SJSA1 (cell line): ENCODE results near the gene PUM1. TPM values are rescaled to one million over a fixed set of nuclear protein-coding genes. Genes with fewer than 3 reads are reported as not detected.

Experiments used
- DNase-seq, 2 experiments: peaks; one replicate each; pipeline ENCODE4 v3.0.0-alpha.2; 2015 to 2020; ENCODE audit warnings: low spot score in 2 of 2, low read depth in 1 of 2
- H3K27ac ChIP-seq: fragments of 250-450 bp; sonication (Bioruptor Pico); 2 replicates; pipeline ENCODE4 v1.5.1; 2020; ENCODE audit warnings: mild to moderate bottlenecking, moderate library complexity
- H3K27me3 ChIP-seq: fragments of 250-450 bp; sonication (Bioruptor Pico); replicated peaks from 2 replicates; pipeline ENCODE4 v1.5.1; 2020; ENCODE audit warnings: mild to moderate bottlenecking, moderate library complexity
- H3K36me3 ChIP-seq: fragments of 250-450 bp; sonication (Bioruptor Pico); 2 replicates; pipeline ENCODE4 v1.5.1; 2020; ENCODE audit warnings: mild to moderate bottlenecking
- H3K4me1 ChIP-seq: fragments of 250-450 bp; sonication (Bioruptor Pico); replicated peaks from 2 replicates; pipeline ENCODE4 v1.6.1; 2021; ENCODE audit warnings: mild to moderate bottlenecking
- H3K4me3 ChIP-seq: fragments of 250-450 bp; sonication (Bioruptor Pico); 2 replicates; pipeline ENCODE4 v1.5.1; 2020; ENCODE audit warnings: mild to moderate bottlenecking
- H3K9me3 ChIP-seq: fragments of 250-450 bp; sonication (Bioruptor Pico); replicated peaks from 2 replicates; pipeline ENCODE4 v1.5.1; 2020; ENCODE audit warnings: mild to moderate bottlenecking
- total RNA-seq: library from RNA; depleted of rRNA; stranded (reverse); fragments of >200 nt; shearing (Covaris generic); gene quantifications from 2 replicates; pipeline ENCODE4 v1.2.3, GENCODE V29; 2014; rRNA removed

The PUM1 gene, protein sequence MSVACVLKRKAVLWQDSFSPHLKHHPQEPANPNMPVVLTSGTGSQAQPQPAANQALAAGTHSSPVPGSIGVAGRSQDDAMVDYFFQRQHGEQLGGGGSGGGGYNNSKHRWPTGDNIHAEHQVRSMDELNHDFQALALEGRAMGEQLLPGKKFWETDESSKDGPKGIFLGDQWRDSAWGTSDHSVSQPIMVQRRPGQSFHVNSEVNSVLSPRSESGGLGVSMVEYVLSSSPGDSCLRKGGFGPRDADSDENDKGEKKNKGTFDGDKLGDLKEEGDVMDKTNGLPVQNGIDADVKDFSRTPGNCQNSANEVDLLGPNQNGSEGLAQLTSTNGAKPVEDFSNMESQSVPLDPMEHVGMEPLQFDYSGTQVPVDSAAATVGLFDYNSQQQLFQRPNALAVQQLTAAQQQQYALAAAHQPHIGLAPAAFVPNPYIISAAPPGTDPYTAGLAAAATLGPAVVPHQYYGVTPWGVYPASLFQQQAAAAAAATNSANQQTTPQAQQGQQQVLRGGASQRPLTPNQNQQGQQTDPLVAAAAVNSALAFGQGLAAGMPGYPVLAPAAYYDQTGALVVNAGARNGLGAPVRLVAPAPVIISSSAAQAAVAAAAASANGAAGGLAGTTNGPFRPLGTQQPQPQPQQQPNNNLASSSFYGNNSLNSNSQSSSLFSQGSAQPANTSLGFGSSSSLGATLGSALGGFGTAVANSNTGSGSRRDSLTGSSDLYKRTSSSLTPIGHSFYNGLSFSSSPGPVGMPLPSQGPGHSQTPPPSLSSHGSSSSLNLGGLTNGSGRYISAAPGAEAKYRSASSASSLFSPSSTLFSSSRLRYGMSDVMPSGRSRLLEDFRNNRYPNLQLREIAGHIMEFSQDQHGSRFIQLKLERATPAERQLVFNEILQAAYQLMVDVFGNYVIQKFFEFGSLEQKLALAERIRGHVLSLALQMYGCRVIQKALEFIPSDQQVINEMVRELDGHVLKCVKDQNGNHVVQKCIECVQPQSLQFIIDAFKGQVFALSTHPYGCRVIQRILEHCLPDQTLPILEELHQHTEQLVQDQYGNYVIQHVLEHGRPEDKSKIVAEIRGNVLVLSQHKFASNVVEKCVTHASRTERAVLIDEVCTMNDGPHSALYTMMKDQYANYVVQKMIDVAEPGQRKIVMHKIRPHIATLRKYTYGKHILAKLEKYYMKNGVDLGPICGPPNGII
- 23.0 and 36.6 TPM in 2 replicates for total RNA-seq

- DNase-seq = peak; percentile 97 to 98
- Histone ChIP-seq H3K4me3 (peak within 1 kb of the TSS; percentile 66), H3K9me3 (no peaks in the 10 kb centered on the region), H3K4me1 (peaks cover 14% of the 10 kb centered on the region; the same call in 1 of the 2 replicates), H3K27ac (peak within 1 kb of the TSS; percentile 86), H3K36me3 (peaks cover 10% of the 10 kb centered on the region), H3K27me3 (no peaks in the 10 kb centered on the region)
Observed at GRCh38 chr1:31065310-31066217, at the start of gene PUM1. Gene PUM1, minus strand, starts transcription at chr1:31065717. Its CDS starts 6,151 bp downstream, at chr1:31059566.

DNA sequence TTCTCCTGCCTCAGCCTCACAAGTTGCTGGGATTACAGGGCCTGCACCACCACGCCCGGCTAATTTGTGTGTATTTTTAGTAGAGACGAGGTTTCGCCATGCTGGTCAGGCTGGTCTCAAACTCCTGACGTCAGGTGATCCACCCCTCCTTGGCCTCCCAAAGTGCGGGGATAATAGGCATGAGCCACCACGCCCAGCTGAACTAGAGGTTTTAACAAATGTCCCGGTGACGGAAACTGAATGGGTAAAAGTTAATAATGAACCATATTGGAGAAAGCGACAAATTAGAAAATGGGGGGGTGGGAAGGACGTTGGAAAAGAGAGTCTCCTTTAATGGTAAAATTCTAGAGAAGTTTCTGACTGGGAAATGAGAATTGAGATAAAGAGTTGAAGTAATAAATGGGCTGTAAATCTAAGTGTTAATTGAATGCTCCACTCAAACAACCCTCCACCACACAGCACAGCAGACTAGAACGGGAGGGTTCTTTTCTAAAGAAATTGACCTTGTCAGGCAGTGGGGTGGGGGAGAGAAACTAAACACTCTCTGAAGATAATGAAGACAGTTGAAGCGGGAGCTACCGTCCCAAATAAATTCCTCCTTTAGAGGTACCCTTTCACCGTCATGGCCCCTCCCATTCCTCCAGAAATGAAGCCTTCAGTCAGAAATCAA lies 46.9 kb upstream of the PUM1 start:
- Histone ChIP-seq H3K4me3 (no peak overlapping the region), H3K36me3 (no peaks in the 10 kb centered on the region), H3K27me3 (no peaks in the 10 kb centered on the region), H3K27ac (no peak overlapping the region), H3K9me3 (no peaks in the 10 kb centered on the region), H3K4me1 (no peaks in the 10 kb centered on the region)
- no peak for DNase-seq

- DNase-seq = no peak
Observed at GRCh38 chr1:31111290-31111951, 45.9 kb upstream of the PUM1 start.

DNA sequence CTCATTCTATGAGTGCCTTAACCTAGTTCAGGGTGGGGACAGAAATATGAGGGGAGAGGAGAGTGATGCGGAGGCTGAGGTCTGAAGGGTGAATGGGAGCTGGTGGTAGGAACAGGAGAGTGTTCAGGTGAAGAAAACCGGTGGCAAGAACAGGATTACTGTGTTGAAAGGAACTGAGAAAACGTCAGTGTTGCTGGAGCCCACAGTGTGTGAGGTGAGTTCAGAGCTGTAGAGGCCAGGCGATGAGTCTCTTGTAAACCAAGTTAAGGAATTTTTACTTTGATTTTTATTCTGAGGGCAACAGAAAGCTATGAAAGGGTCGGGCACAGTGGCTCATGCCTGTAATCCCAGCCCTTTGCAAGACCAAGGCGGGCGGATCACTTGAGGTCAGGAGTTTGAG lies 45.3 kb upstream of the PUM1 start:
- no peaks in the 10 kb centered on the region for H3K36me3 ChIP-seq
- no peaks in the 10 kb centered on the region for H3K4me1 ChIP-seq
- no peaks in the 10 kb centered on the region for H3K27me3 ChIP-seq
- no peak for DNase-seq
- no peaks in the 10 kb centered on the region for H3K9me3 ChIP-seq
- no peak overlapping the region for H3K4me3 ChIP-seq
- H3K27ac ChIP-seq = no peak overlapping the region

More at GRCh38 chr1:31111290-31111951, 45.9 kb upstream of the PUM1 start:
- Histone ChIP-seq H3K27me3 (no peaks in the 10 kb centered on the region), H3K27ac (no peak overlapping the region), H3K36me3 (no peaks in the 10 kb centered on the region), H3K9me3 (no peaks in the 10 kb centered on the region), H3K4me1 (no peaks in the 10 kb centered on the region), H3K4me3 (no peak overlapping the region)

DNA sequence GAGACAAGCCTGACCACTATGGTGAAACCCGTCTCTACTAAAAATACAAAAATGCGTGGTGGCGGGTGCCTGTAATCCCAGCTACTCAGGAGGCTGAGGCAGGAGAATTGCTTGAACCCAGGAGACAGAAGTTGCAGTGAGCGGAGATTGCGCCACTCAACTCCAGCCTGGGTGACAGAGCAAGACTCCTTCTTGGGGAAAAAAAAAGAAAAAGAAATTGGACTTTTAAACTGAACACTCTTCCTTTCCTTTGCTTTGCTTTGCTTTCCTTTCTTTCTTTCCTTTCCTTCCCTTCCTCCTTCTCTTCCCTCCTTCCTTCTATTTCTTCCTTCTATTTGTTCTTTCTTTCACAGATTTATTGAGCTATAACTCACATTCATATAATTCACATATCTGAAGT lies 43.3 kb upstream of the PUM1 start:
- H3K36me3 ChIP-seq = no peaks in the 10 kb centered on the region
- no peak overlapping the region for H3K4me3 ChIP-seq
- no peaks in the 10 kb centered on the region for H3K9me3 ChIP-seq
- no peak for DNase-seq
- H3K27ac ChIP-seq = no peak overlapping the region
- no peaks in the 10 kb centered on the region for H3K4me1 ChIP-seq
- no peaks in the 10 kb centered on the region for H3K27me3 ChIP-seq

DNA sequence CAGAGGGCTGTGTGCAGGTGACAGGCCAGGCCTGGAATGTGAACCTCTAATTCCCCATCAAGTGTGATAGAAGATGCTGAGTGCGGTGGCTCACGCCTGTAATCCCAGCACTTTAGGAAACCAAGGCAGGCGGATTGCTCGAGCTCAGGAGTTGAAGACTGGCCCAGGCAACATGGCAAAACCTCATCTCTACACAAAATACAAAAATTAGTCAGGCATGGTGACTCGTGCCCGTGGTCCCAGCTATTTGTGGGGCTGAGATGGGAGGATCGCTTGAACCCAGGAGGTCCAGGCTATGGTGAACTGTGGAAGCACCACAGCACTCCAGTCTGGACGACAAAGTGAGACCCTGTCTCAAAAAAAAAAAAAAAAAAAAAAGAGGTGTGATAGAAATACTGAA lies 40.1 kb upstream of the PUM1 start:
- H3K27ac ChIP-seq = no peak overlapping the region
- DNase-seq = no peak
- H3K27me3 ChIP-seq = no peaks in the 10 kb centered on the region
- H3K4me3 ChIP-seq = no peak overlapping the region
- no peaks in the 10 kb centered on the region for H3K9me3 ChIP-seq
- peaks cover 7% of the 10 kb centered on the region for H3K4me1 ChIP-seq
- no peaks in the 10 kb centered on the region for H3K36me3 ChIP-seq

GRCh38 chr1:31102501-31102950 lies 37.0 kb upstream of the PUM1 start:
- Histone ChIP-seq H3K9me3 (no peaks in the 10 kb centered on the region), H3K36me3 (no peaks in the 10 kb centered on the region), H3K4me3 (no peak overlapping the region), H3K27ac (no peak overlapping the region), H3K4me1 (peaks cover 9% of the 10 kb centered on the region), H3K27me3 (no peaks in the 10 kb centered on the region)
- no peak for DNase-seq

DNA sequence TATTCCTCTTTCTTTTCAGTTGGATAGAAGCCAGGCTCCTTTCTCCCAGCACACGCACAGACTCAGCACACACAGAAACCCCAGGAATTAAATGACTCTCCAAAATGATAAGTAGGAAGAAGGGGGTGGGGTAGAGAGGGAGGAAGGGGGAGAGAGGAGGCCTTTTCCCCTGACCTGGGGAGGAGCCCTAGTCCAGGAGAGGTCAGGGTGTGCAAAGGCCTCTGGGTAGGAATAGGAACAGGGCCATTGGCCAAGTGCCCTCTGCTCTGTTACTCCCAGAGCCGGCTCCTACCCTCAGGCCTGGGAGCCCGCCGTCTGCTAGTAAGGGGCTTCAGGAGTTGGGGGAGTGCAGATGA lies 35.6 kb upstream of the PUM1 start:
- DNase-seq = peak; percentile 44 to 71
- peaks cover 9% of the 10 kb centered on the region for H3K4me1 ChIP-seq
- no peaks in the 10 kb centered on the region for H3K27me3 ChIP-seq
- H3K27ac ChIP-seq = no peak overlapping the region
- no peaks in the 10 kb centered on the region for H3K9me3 ChIP-seq
- H3K36me3 ChIP-seq = no peaks in the 10 kb centered on the region
- no peak overlapping the region for H3K4me3 ChIP-seq

GRCh38 chr1:31099293-31100032 lies 33.9 kb upstream of the PUM1 start:
- Histone ChIP-seq H3K4me3 (no peak overlapping the region), H3K27me3 (no peaks in the 10 kb centered on the region)
- no peak for DNase-seq

GRCh38 chr1:31095985-31096384 lies 30.5 kb upstream of the PUM1 start:
- H3K27ac ChIP-seq = no peak overlapping the region

More at GRCh38 chr1:31099293-31100032, 33.9 kb upstream of the PUM1 start:
- Histone ChIP-seq H3K9me3 (no peaks in the 10 kb centered on the region), H3K4me1 (peaks cover 9% of the 10 kb centered on the region), H3K36me3 (no peaks in the 10 kb centered on the region), H3K27ac (no peak overlapping the region)

GRCh38 chr1:31095298-31095981 lies 29.9 kb upstream of the PUM1 start:
- no peak overlapping the region for H3K27ac ChIP-seq

More at GRCh38 chr1:31095985-31096384, 30.5 kb upstream of the PUM1 start:
- H3K4me1 ChIP-seq = peaks cover 6% of the 10 kb centered on the region
- no peaks in the 10 kb centered on the region for H3K9me3 ChIP-seq
- DNase-seq = no peak
- H3K27me3 ChIP-seq = no peaks in the 10 kb centered on the region
- no peaks in the 10 kb centered on the region for H3K36me3 ChIP-seq
- H3K4me3 ChIP-seq = no peak overlapping the region

More at GRCh38 chr1:31095298-31095981, 29.9 kb upstream of the PUM1 start:
- DNase-seq = peak in 1 of 2 experiments; percentile 16
- H3K9me3 ChIP-seq = no peaks in the 10 kb centered on the region
- peaks cover under 1% of the 10 kb centered on the region; the same call in 1 of the 2 replicates for H3K4me1 ChIP-seq
- no peak overlapping the region for H3K4me3 ChIP-seq
- no peaks in the 10 kb centered on the region for H3K36me3 ChIP-seq
- no peaks in the 10 kb centered on the region for H3K27me3 ChIP-seq
